ENCODE results near the gene BHLHE41. TPM values are rescaled to one million over a fixed set of nuclear protein-coding genes. Genes with fewer than 3 reads are reported as not detected.

BHLHE41 gene
- total RNA-seq, 1 donor from 2014 or later: 2.9 TPM

- no peaks in the 10 kb centered on the region for H3K4me1 ChIP-seq (ENCODE audit: insufficient read depth, low read length)
- H2AFZ ChIP-seq (ENCODE audit: low read depth, low read length): no peak overlapping the region
Observed at GRCh38 chr12:26162905-26163304, 38.1 kb upstream of the BHLHE41 start.

GRCh38 chr12:26162174-26162573 is 37.3 kb upstream of the BHLHE41 start:
- no peak overlapping the region for H3K4me3 ChIP-seq (ENCODE audit: insufficient read depth, low read depth, low read length)
- Mint-ChIP-seq H3K4me3 (ENCODE audit: unreplicated experiment) (no peak overlapping the region), H3K36me3 (ENCODE audit: low read depth, unreplicated experiment) (no peaks in the 10 kb centered on the region), H3K4me1 (ENCODE audit: low read depth, unreplicated experiment) (no peaks in the 10 kb centered on the region), H3K27ac (ENCODE audit: unreplicated experiment) (no peak overlapping the region), H3K27me3 (ENCODE audit: low read depth, unreplicated experiment) (peaks cover 5% of the 10 kb centered on the region), H3K9me3 (ENCODE audit: unreplicated experiment) (no peaks in the 10 kb centered on the region)
- no peak overlapping the region for H3K27ac ChIP-seq (ENCODE audit: low read depth, low read length)
- H4K20me1 ChIP-seq (ENCODE audit: insufficient read depth, low read length): no peaks in the 10 kb centered on the region
- H3K4me2 ChIP-seq (ENCODE audit: low read length): no peak overlapping the region
- no peaks in the 10 kb centered on the region for H3K27me3 ChIP-seq (ENCODE audit: insufficient read depth, low read length)
- H3K9me3 ChIP-seq (ENCODE audit: insufficient read depth, low read depth, low read length): no peaks in the 10 kb centered on the region
- no peak for FAIRE-seq
- no peaks in the 10 kb centered on the region for H3K4me1 ChIP-seq (ENCODE audit: insufficient read depth, low read length)
- no peak overlapping the region for H3K9ac ChIP-seq (ENCODE audit: low read length)
- no peaks in the 10 kb centered on the region for H3K79me2 ChIP-seq (ENCODE audit: insufficient read depth, low read length)
- TF ChIP-seq EZH2 (IDR thresholded peaks at IDR 0.05; ENCODE audit: insufficient read depth, low read length): no peak
- TF ChIP-seq, protein P1, sequence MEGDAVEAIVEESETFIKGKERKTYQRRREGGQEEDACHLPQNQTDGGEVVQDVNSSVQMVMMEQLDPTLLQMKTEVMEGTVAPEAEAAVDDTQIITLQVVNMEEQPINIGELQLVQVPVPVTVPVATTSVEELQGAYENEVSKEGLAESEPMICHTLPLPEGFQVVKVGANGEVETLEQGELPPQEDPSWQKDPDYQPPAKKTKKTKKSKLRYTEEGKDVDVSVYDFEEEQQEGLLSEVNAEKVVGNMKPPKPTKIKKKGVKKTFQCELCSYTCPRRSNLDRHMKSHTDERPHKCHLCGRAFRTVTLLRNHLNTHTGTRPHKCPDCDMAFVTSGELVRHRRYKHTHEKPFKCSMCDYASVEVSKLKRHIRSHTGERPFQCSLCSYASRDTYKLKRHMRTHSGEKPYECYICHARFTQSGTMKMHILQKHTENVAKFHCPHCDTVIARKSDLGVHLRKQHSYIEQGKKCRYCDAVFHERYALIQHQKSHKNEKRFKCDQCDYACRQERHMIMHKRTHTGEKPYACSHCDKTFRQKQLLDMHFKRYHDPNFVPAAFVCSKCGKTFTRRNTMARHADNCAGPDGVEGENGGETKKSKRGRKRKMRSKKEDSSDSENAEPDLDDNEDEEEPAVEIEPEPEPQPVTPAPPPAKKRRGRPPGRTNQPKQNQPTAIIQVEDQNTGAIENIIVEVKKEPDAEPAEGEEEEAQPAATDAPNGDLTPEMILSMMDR (IDR thresholded peaks at IDR 0.05; ENCODE audit: insufficient read depth, low read depth, low read length): no peak
- H2AFZ ChIP-seq (ENCODE audit: low read depth, low read length): no peak overlapping the region
- no peaks in the 10 kb centered on the region for H3K36me3 ChIP-seq (ENCODE audit: insufficient read depth, low read length)
- no peak for DNase-seq (ENCODE audit: low read depth)

More at GRCh38 chr12:26162905-26163304, 38.1 kb upstream of the BHLHE41 start:
- no peak overlapping the region for H3K9ac ChIP-seq (ENCODE audit: low read length)
- no peaks in the 10 kb centered on the region for H3K79me2 ChIP-seq (ENCODE audit: insufficient read depth, low read length)
- H3K4me2 ChIP-seq (ENCODE audit: low read length): no peak overlapping the region
- Mint-ChIP-seq H3K4me3 (ENCODE audit: unreplicated experiment) (no peak overlapping the region), H3K36me3 (ENCODE audit: low read depth, unreplicated experiment) (no peaks in the 10 kb centered on the region), H3K9me3 (ENCODE audit: unreplicated experiment) (no peaks in the 10 kb centered on the region), H3K4me1 (ENCODE audit: low read depth, unreplicated experiment) (no peaks in the 10 kb centered on the region), H3K27ac (ENCODE audit: unreplicated experiment) (no peak overlapping the region), H3K27me3 (ENCODE audit: low read depth, unreplicated experiment) (peaks cover 5% of the 10 kb centered on the region)
- TF ChIP-seq, protein P1 (IDR thresholded peaks at IDR 0.05; ENCODE audit: insufficient read depth, low read depth, low read length): no peak
- TF ChIP-seq EZH2 (IDR thresholded peaks at IDR 0.05; ENCODE audit: insufficient read depth, low read length): no peak
- DNase-seq (ENCODE audit: low read depth) (no peak), FAIRE-seq (no peak)
- H4K20me1 ChIP-seq (ENCODE audit: insufficient read depth, low read length): no peaks in the 10 kb centered on the region
- no peaks in the 10 kb centered on the region for H3K27me3 ChIP-seq (ENCODE audit: insufficient read depth, low read length)
- no peaks in the 10 kb centered on the region for H3K36me3 ChIP-seq (ENCODE audit: insufficient read depth, low read length)
- no peaks in the 10 kb centered on the region for H3K9me3 ChIP-seq (ENCODE audit: insufficient read depth, low read depth, low read length)
- no peak overlapping the region for H3K27ac ChIP-seq (ENCODE audit: low read depth, low read length)
- no peak overlapping the region for H3K4me3 ChIP-seq (ENCODE audit: insufficient read depth, low read depth, low read length)

- FAIRE-seq (no peak), DNase-seq (ENCODE audit: low read depth) (no peak)
- Mint-ChIP-seq H3K27me3 (ENCODE audit: low read depth, unreplicated experiment) (peaks cover 5% of the 10 kb centered on the region), H3K4me3 (ENCODE audit: unreplicated experiment) (no peak overlapping the region), H3K9me3 (ENCODE audit: unreplicated experiment) (no peaks in the 10 kb centered on the region), H3K27ac (ENCODE audit: unreplicated experiment) (no peak overlapping the region), H3K36me3 (ENCODE audit: low read depth, unreplicated experiment) (no peaks in the 10 kb centered on the region), H3K4me1 (ENCODE audit: low read depth, unreplicated experiment) (peaks cover 17% of the 10 kb centered on the region)
- Histone ChIP-seq H3K9me3 (ENCODE audit: insufficient read depth, low read depth, low read length) (no peaks in the 10 kb centered on the region), H3K4me2 (ENCODE audit: low read length) (no peak overlapping the region), H3K79me2 (ENCODE audit: insufficient read depth, low read length) (no peaks in the 10 kb centered on the region), H4K20me1 (ENCODE audit: insufficient read depth, low read length) (no peaks in the 10 kb centered on the region), H3K27me3 (ENCODE audit: insufficient read depth, low read length) (no peaks in the 10 kb centered on the region), H3K27ac (ENCODE audit: low read depth, low read length) (no peak overlapping the region), H3K4me1 (ENCODE audit: insufficient read depth, low read length) (peaks cover 13% of the 10 kb centered on the region), H3K9ac (ENCODE audit: low read length) (no peak overlapping the region), H3K36me3 (ENCODE audit: insufficient read depth, low read length) (no peaks in the 10 kb centered on the region), H2AFZ (ENCODE audit: low read depth, low read length) (no peak overlapping the region), H3K4me3 (ENCODE audit: insufficient read depth, low read depth, low read length) (no peak overlapping the region)
- TF ChIP-seq, protein P1 (IDR thresholded peaks at IDR 0.05; ENCODE audit: insufficient read depth, low read depth, low read length): no peak
- TF ChIP-seq EZH2 (IDR thresholded peaks at IDR 0.05; ENCODE audit: insufficient read depth, low read length): no peak
Observed at GRCh38 chr12:26158078-26158764, 33.4 kb upstream of the BHLHE41 start.

Data from astrocyte (in vitro differentiated cells and primary cell).